GM12878 (cell line): Measurements from ENCODE around the gene SSBP2. TPM values are rescaled to one million over a fixed set of nuclear protein-coding genes. Genes with fewer than 3 reads are reported as not detected.

Experiments
- ATAC-seq: fragments of 200-7000 bp; cut with Tn5 transposase; 3 replicates; pipeline ENCODE4 v1.9.1; 2020; ENCODE audit warnings: mild to moderate bottlenecking, moderate library complexity
- BruUV-seq: library from RNA; stranded (reverse); fragments of 400-500 nt; replicated peaks from 2 replicates; lab custom pipeline; 2021; lab: Mats Ljungman, UMichigan
- CTCF ChIA-PET: fragments of 300-600 bp; sonication (Branson Sonifier 250); formaldehyde crosslinking; extraction: SDS; loops from one replicate; lab custom pipeline; 2021; ENCODE audit warnings: inconsistent platforms; lab: Yijun Ruan, JAX
- POLR2A ChIA-PET: fragments of 350-600 bp; formaldehyde crosslinking; extraction: SDS; loops from one replicate; lab custom pipeline; 2021; ENCODE audit warnings: inconsistent platforms; lab: Charles Lee
- RAD21 ChIA-PET: fragments of 300-600 bp; sonication (Branson Sonifier 250); formaldehyde crosslinking; loops from one replicate; lab custom pipeline; 2023; ENCODE audit warnings: antibody characterized with exemption; ENCODE audit not compliant: unreplicated experiment; lab: Charles Lee
- SMC1A ChIA-PET: fragments of 300-600 bp; sonication (Branson Sonifier 250); formaldehyde crosslinking; loops from one replicate; lab custom pipeline; 2023; ENCODE audit not compliant: unreplicated experiment, uncharacterized antibody; lab: Charles Lee
- DNase-seq: peaks from one replicate; pipeline ENCODE4 v3.0.0-alpha.2; 2011; ENCODE audit warnings: low read depth, low spot score
- FAIRE-seq: peaks from 3 replicates; lab custom pipeline; 2011; peaks lifted over from hg19 to GRCh38; lab: Jason Lieb, UNC
- H2AFZ ChIP-seq: 2 replicates; pipeline ENCODE4 v1.6.0; 2011; ENCODE audit warnings: low read depth, low read length, control low read depth; ENCODE audit not compliant: control insufficient read depth
- H3K27ac ChIP-seq: 2 replicates; pipeline ENCODE4 v1.5.1; 2011; ENCODE audit warnings: control low read depth; ENCODE audit not compliant: control insufficient read depth, insufficient read depth
- H3K27me3 ChIP-seq, 2 experiments: replicated peaks in 1 of 2; 2 replicates each; pipeline versions ENCODE4 v1.6.0 to v1.6.1; 2011; ENCODE audit warnings: low read length in 1 of 2; ENCODE audit not compliant: control insufficient read depth in 2 of 2, insufficient read depth in 2 of 2
- H3K36me3 ChIP-seq, 2 experiments: 2 replicates each; pipeline ENCODE4 v1.5.1; 2011; ENCODE audit warnings: low read length in 1 of 2; ENCODE audit not compliant: control insufficient read depth in 2 of 2, insufficient read depth in 2 of 2
- H3K4me1 ChIP-seq: 2 replicates; pipeline ENCODE4 v1.6.1; 2011; ENCODE audit warnings: mild to moderate bottlenecking, low read length, moderate library complexity, mixed read lengths; ENCODE audit not compliant: control insufficient read depth, insufficient read depth
- H3K4me2 ChIP-seq: 2 replicates; pipeline ENCODE4 v1.6.0; 2011; ENCODE audit warnings: control low read depth; ENCODE audit not compliant: control insufficient read depth, insufficient read depth
- H3K4me3 ChIP-seq: fragments of 200-600 bp; sonication (generic); 2 replicates; pipeline ENCODE4 v1.5.1; 2016
- H3K79me2 ChIP-seq: 2 replicates; pipeline ENCODE4 v1.6.0; 2011; ENCODE audit warnings: low read length; ENCODE audit not compliant: control insufficient read depth, insufficient read depth
- H3K9ac ChIP-seq: 2 replicates; pipeline ENCODE4 v1.8.0; 2011; ENCODE audit warnings: low read length, control low read depth, mixed read lengths; ENCODE audit not compliant: control insufficient read depth, insufficient read depth
- H3K9me3 ChIP-seq: replicated peaks from 3 replicates; pipeline ENCODE4 v1.5.1; 2011; ENCODE audit warnings: mild to moderate bottlenecking, low read length; ENCODE audit not compliant: control insufficient read depth, insufficient read depth
- H4K20me1 ChIP-seq: 2 replicates; pipeline ENCODE4 v1.6.0; 2011; ENCODE audit not compliant: control insufficient read depth, insufficient read depth
- CREM ChIP-seq: IDR thresholded peaks from 2 replicates; pipeline ENCODE4 v1.6.1; 2014; ENCODE audit warnings: antibody characterized with exemption, low read depth
- FOS ChIP-seq: IDR thresholded peaks from 3 replicates; pipeline ENCODE4 v1.6.1; 2011; ENCODE audit warnings: borderline replicate concordance; ENCODE audit not compliant: insufficient read length; ENCODE audit errors: extremely low read depth
- FOXM1 ChIP-seq: IDR thresholded peaks from 2 replicates; pipeline ENCODE4 v1.6.1; 2012; ENCODE audit warnings: low read depth, mild to moderate bottlenecking, inconsistent platforms, low read length, moderate library complexity
- GABPA ChIP-seq: IDR thresholded peaks from 2 replicates; pipeline ENCODE4 v1.6.1; 2014; ENCODE audit warnings: antibody characterized with exemption, low read depth, mild to moderate bottlenecking, inconsistent platforms
- KDM1A ChIP-seq: fragments of 200-600 bp; sonication (generic); IDR thresholded peaks from 2 replicates; pipeline ENCODE4 v1.6.1; 2016; ENCODE audit warnings: borderline replicate concordance
- RAD51 ChIP-seq: fragments of 450-650 bp; IDR thresholded peaks from 2 replicates; pipeline ENCODE4 v1.6.1; 2016; ENCODE audit warnings: moderate library complexity, mild to moderate bottlenecking, inconsistent platforms
- SIX5 ChIP-seq: IDR thresholded peaks from 2 replicates; pipeline ENCODE4 v1.6.1; 2011; ENCODE audit warnings: mild to moderate bottlenecking, low read depth, low read length, moderate library complexity; ENCODE audit not compliant: severe bottlenecking
- SREBF1 ChIP-seq: IDR thresholded peaks from 2 replicates; pipeline ENCODE4 v1.6.1; 2012; ENCODE audit warnings: mild to moderate bottlenecking, low read length
- TAF1 ChIP-seq: IDR thresholded peaks from 2 replicates; pipeline ENCODE4 v1.6.1; 2011; ENCODE audit warnings: mild to moderate bottlenecking, low read depth, low read length, borderline replicate concordance
- ZNF207 ChIP-seq: fragments of 450-650 bp; IDR thresholded peaks from 2 replicates; pipeline ENCODE4 v1.6.1; 2014; ENCODE audit warnings: antibody characterized with exemption, mild to moderate bottlenecking, borderline replicate concordance
- WGBS: methylation state at CpG from one replicate; pipeline ENCODE4 v1.1.6; 2016; ENCODE audit warnings: low lambda C conversion rate; ENCODE audit not compliant: insufficient replicate concordance, insufficient coverage; ENCODE audit errors: missing lambda C conversion rate; 5-methylcytosine and 5-hydroxymethylcytosine counted together
- in situ Hi-C: fragments of 300-500 bp; cut with MboI; formaldehyde crosslinking; loops from 9 replicates; pipeline ENCODE4 v1.14.3; 2018; ENCODE audit warnings: mixed read lengths
- intact Hi-C: fragments of 100-400 bp; cut with micrococcal nuclease; formaldehyde crosslinking; loops from one replicate; pipeline ENCODE4 v1.14.2; 2022; ENCODE audit not compliant: unreplicated experiment
- polyA plus RNA-seq, 11 experiments: library from polyadenylated mRNA; depleted of rRNA in 4 of 11; unstranded in 6 of 11; stranded (reverse) in 5 of 11; fragments of >200 nt; fragmentation: Nextera tagmentation in 4 of 11; fragmentation: Illumina TruSeq in 1 of 11; extraction: Ambion mirVana in 4 of 11; extraction: Trizol in 1 of 11; gene quantifications; 1 replicate in 1 of 11; 2 replicates in 10 of 11; pipeline versions ENCODE4 v1.2.1 to v1.2.3, GENCODE V29; 2011 to 2016; ENCODE audit warnings: inconsistent platforms in 2 of 11, missing spikeins in 2 of 11, low read depth in 1 of 11
- total RNA-seq, 4 experiments: library from RNA; depleted of rRNA in 3 of 4; stranded (reverse); fragments of >200 nt in 3 of 4; fragmentation: Illumina TruSeq in 1 of 4; extraction: Trizol in 1 of 4; gene quantifications; 2 replicates each; pipeline versions ENCODE4 v1.2.1 to v1.2.3, GENCODE V29; 2013 to 2021
- TF ChIP-seq, protein P1 (sequence below): IDR thresholded peaks from 2 replicates; pipeline ENCODE4 v1.6.1; 2012; ENCODE audit warnings: low read depth, low read length, improper control_type of control experiment

SSBP2 gene
- total and polyA plus RNA-seq, 10 of the 15 experiments (the other 5 are each of a cell fraction or from before 2014, with no cell fraction given), result 52.2 to 132 (median 110) TPM

DNA sequence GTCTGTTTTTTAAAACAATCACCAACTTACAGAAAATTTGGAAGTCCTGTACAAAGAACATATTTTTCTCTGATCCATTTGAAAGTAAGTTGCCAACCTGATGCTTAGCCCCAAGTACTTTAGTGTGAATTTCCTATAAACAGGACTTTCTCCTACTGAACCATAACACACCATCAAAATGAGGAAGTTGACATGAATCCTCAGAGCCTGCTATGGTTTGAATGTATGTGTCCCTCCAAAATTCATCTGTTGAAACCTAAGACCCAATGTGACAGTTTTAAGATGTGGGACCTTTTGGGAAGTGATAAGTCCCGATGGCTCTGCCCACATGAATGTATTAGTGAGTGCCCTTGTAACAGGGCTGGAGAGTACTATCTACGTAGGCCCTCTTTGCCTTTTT is 350.5 kb downstream of the SSBP2 start (continued):
- TF ChIP-seq, protein P1, sequence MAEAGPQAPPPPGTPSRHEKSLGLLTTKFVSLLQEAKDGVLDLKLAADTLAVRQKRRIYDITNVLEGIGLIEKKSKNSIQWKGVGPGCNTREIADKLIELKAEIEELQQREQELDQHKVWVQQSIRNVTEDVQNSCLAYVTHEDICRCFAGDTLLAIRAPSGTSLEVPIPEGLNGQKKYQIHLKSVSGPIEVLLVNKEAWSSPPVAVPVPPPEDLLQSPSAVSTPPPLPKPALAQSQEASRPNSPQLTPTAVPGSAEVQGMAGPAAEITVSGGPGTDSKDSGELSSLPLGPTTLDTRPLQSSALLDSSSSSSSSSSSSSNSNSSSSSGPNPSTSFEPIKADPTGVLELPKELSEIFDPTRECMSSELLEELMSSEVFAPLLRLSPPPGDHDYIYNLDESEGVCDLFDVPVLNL, result no peak
- TF ChIP-seq, all 136 proteins: peak for 0

GRCh38 chr5:81398741-81399140 is 352.2 kb downstream of the SSBP2 start:
- 43% methylated on average over 4 of the region's 4 CpGs for WGBS
- RAD21 ChIA-PET, result no interaction called here
- TF ChIP-seq CREM, result no peak
- TF ChIP-seq TAF1, result no peak
- TF ChIP-seq FOXM1, result no peak
- TF ChIP-seq FOS, result no peak
- no peak for TF ChIP-seq RAD51
- TF ChIP-seq KDM1A, result no peak
- no peak for TF ChIP-seq SIX5
- TF ChIP-seq SREBF1, result no peak
- no peak for TF ChIP-seq ZNF207
- no peak for TF ChIP-seq GABPA
- TF ChIP-seq, all 136 proteins: peak for 0
- SMC1A ChIA-PET, result no interaction called here
- H4K20me1 ChIP-seq, result no peaks in the 10 kb centered on the region
- no peaks in the 10 kb centered on the region; the same call in 2 of the 3 replicates for H3K9me3 ChIP-seq
- H3K36me3 ChIP-seq, result no peaks in the 10 kb centered on the region
- peaks cover 2% of the 10 kb centered on the region in 2 experiments; a peak in 3 of 4 replicates for H3K27me3 ChIP-seq
- in situ Hi-C loops, result no loop called here
- DNase-seq (no peak), FAIRE-seq (no peak), ATAC-seq (no peak)
- CTCF ChIA-PET, result interaction anchor here (0.6 kb wide), 1 partner anchor 11 kb away, joined by 3 read pairs; no protein-coding TSS in a partner anchor
- H3K27ac ChIP-seq, result no peak overlapping the region
- no peak overlapping the region for H3K9ac ChIP-seq
- no peak overlapping the region for H3K4me3 ChIP-seq
- POLR2A ChIA-PET, result no interaction called here
- H2AFZ ChIP-seq, result no peak overlapping the region
- BruUV-seq, result no TSS peak
- no peaks in the 10 kb centered on the region for H3K4me1 ChIP-seq
- intact Hi-C loops, result no loop called here
- H3K4me2 ChIP-seq, result no peak overlapping the region
- H3K79me2 ChIP-seq, result no peaks in the 10 kb centered on the region
